Prostate gland (tissue), 2 donors: Measurements from ENCODE around the gene OR1J1. TPM values are rescaled to one million over a fixed set of nuclear protein-coding genes. Genes with fewer than 3 reads are reported as not detected.

Experiments
- DNase-seq: peaks from one replicate; pipeline ENCODE4 v3.0.0-alpha.2; 2019; ENCODE audit warnings: low spot score
- H3K27ac ChIP-seq, 2 donors: fragments of 200-600 bp; sonication (generic); 2 replicates each; pipeline ENCODE4 v1.5.1; 2017 to 2019
- H3K27me3 ChIP-seq: fragments of 200-600 bp; sonication (generic); replicated peaks from 2 replicates; pipeline ENCODE4 v1.5.1; 2019; ENCODE audit not compliant: insufficient read depth
- H3K36me3 ChIP-seq, 2 donors: fragments of 200-600 bp; sonication (generic); 1 replicate in 1 of 2; 2 replicates in 1 of 2; pipeline versions ENCODE4 v1.5.1 to v1.8.1; 2017 to 2019
- H3K4me1 ChIP-seq: fragments of 200-600 bp; sonication (generic); replicated peaks from 2 replicates; pipeline ENCODE4 v1.5.1; 2019
- H3K4me3 ChIP-seq, 2 donors: fragments of 200-600 bp; sonication (generic); 2 replicates each; pipeline ENCODE4 v1.5.1; 2017 to 2019
- H3K9me3 ChIP-seq: fragments of 200-600 bp; sonication (generic); 2 replicates; pipeline ENCODE4 v1.5.1; 2017
- POLR2A ChIP-seq: fragments of 450-650 bp; IDR thresholded peaks from one replicate; pipeline ENCODE4 v1.6.1; 2016; ENCODE audit warnings: antibody characterized with exemption, mild to moderate bottlenecking
- POLR2AphosphoS5 ChIP-seq: sonication (generic); formaldehyde crosslinking; IDR thresholded peaks from one replicate; pipeline ENCODE4 v1.6.1; 2017; ENCODE audit warnings: antibody characterized with exemption
- WGBS: methylation state at CpG from one replicate; pipeline ENCODE4 v1.1.5; 2018; 5-methylcytosine and 5-hydroxymethylcytosine counted together
- intact Hi-C: fragments of 100-400 bp; cut with DNase I; formaldehyde crosslinking; loops from one replicate; pipeline ENCODE4 v1.14.2; 2022
- total RNA-seq, 2 donors: library from RNA; depleted of rRNA; stranded (reverse); fragments of >200 nt; gene quantifications; one replicate each; pipeline ENCODE4 v1.1.0, GENCODE V29; 2016
- TF ChIP-seq, protein P1 (sequence below), 4 experiments: fragments of 200-600 bp in 2 of 4; fragments of 450-650 bp in 2 of 4; sonication (generic) in 2 of 4; IDR thresholded peaks; 1 replicate in 3 of 4; 2 replicates in 1 of 4; pipeline ENCODE4 v1.5.1; 2016 to 2019; ENCODE audit warnings: antibody characterized with exemption in 4 of 4, mild to moderate bottlenecking in 2 of 4, moderate library complexity in 2 of 4

Gene OR1J1
- total RNA-seq, 2 donors from 2014 or later, result not detected

DNA sequence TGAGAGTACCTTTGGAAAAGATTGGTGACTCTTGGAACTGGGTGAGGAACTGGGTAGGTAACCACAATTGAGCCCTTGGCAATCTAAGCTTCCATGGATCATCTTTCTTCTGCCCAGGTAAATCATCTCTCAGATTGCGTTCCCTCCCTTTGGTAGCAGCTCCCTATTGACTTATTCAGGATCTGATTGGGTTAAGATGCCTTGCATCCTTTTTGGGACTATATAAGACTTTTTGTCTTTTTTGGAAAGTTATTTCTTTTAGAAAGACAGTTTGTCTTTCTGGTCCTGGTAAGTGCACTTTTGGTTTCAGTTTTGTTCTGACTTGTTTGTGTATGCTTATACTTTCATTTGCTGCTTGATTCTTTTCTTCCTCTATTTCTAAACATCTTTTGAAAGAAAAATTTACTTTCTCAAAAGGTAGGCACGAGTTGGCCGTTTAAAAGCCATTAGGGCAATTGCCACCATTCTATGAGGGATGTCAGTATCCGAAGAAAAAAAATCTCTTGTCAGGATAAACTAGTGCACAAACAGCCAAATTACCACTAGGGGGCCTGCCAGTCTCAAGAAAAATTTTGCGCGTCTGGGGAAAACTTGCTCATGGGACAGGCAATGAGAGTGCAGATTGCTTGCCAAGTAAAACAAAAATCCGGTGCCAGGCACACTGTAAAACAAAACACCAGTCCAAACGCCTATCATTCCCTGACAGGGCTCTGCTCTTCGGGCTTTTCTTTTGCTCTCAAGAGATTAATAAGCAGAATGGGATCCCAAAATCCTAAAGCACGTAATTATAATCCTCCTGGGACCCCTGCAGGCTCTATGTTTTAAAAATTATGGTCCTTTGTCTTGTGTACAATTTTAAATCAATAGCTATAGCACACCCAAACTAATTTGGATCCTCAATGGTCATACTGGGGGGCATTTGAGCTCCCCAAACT is 12.8 kb downstream of the OR1J1 start:
- Histone ChIP-seq H3K4me3 (peak overlapping the region; percentile 17 to 18), H3K36me3 (no peaks in the 10 kb centered on the region), H3K27me3 (no peaks in the 10 kb centered on the region), H3K9me3 (no peaks in the 10 kb centered on the region), H3K4me1 (no peaks in the 10 kb centered on the region), H3K27ac (peak overlapping the region in 1 of 2 donors; percentile 21)
- DNase-seq, result peak; percentile 92
- TF ChIP-seq, protein P1, sequence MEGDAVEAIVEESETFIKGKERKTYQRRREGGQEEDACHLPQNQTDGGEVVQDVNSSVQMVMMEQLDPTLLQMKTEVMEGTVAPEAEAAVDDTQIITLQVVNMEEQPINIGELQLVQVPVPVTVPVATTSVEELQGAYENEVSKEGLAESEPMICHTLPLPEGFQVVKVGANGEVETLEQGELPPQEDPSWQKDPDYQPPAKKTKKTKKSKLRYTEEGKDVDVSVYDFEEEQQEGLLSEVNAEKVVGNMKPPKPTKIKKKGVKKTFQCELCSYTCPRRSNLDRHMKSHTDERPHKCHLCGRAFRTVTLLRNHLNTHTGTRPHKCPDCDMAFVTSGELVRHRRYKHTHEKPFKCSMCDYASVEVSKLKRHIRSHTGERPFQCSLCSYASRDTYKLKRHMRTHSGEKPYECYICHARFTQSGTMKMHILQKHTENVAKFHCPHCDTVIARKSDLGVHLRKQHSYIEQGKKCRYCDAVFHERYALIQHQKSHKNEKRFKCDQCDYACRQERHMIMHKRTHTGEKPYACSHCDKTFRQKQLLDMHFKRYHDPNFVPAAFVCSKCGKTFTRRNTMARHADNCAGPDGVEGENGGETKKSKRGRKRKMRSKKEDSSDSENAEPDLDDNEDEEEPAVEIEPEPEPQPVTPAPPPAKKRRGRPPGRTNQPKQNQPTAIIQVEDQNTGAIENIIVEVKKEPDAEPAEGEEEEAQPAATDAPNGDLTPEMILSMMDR (IDR thresholded peaks at IDR 0.05), result peak; percentile 48 to 96 (median 90)
- no peak for TF ChIP-seq POLR2A
- TF ChIP-seq POLR2AphosphoS5, result peak; percentile 90
- whole genome bisulfite sequencing, result 7% methylated on average over 10 of the region's 10 CpGs
- intact Hi-C loops, result loop anchor here (2.0 to 10.0 kb wide), 3 partner anchors 346 to 890 kb away; partner anchors contain the start of gene CRB2

DNA sequence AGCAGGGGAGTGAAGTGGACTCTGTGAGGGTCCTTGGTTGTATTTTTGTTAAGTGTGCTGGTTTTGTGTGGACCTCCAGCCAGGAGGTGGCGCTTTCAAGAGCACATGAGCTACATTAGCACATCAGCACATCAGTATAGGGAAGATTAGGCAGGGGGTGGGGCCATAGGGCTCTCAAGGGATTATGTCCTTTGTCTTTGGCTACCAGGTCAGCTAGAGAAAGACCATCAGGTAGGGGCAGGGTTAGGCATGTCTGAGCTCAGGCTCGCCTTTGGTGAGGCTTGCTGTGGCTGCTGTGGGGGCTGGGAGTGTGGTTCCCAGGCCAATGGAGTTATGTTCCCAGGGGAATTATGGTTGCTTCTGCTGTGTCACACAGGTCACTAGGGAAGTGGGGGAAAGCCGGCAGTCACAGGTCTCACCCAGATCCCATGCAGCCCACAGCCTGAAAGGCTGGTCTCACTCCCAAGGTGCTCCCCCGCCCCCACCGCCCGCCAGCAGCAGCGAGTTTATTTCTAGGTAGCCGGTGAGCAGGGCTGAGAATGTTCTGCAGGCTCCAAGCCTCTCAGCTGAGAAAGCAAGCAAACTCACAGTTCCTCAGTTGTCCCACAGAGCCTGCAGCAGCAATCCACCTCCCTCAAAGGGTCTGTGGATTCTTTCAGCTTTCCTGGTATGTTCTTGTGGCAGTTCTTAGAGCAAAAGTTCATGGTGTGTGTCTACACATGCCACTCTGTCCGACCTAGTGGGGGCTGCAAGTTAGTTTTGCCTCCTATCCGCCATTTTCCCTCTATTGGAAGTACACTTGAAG is 13.7 kb downstream of the OR1J1 start:
- H3K36me3 ChIP-seq, result no peaks in the 10 kb centered on the region
- H3K27me3 ChIP-seq, result no peaks in the 10 kb centered on the region
- H3K9me3 ChIP-seq, result no peaks in the 10 kb centered on the region
- intact Hi-C loops, result loop anchor here (2.0 to 10.0 kb wide), 3 partner anchors 347 to 891 kb away; partner anchors contain the start of gene CRB2
- no peak overlapping the region for H3K27ac ChIP-seq
- TF ChIP-seq POLR2AphosphoS5 (no peak), POLR2A (no peak)
- TF ChIP-seq, protein P1 (IDR thresholded peaks at IDR 0.05), result no peak
- no peaks in the 10 kb centered on the region for H3K4me1 ChIP-seq
- no peak overlapping the region for H3K4me3 ChIP-seq
- DNase-seq, result no peak
- 82% methylated on average over 10 of the region's 10 CpGs for WGBS

DNA sequence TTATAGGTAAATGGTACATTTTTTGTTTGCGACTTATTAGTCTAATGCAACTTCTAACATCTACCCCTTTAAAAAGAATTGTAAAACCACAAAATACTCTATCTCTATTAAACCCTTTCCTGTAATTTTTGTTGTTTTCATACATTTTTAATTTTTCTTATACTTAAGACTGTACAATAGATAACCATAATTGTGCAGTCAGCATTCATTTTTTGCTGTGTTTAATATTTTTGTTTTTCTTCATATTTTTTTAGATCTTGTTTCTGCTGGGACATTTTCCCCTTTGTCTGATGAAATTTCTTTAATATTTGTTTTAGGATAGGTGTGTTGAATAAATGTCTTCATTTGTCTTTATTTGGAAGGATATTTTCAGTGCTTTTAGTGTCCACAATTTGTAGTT is 19.9 kb downstream of the OR1J1 start:
- TF ChIP-seq, protein P1 (IDR thresholded peaks at IDR 0.05), result no peak
- TF ChIP-seq POLR2A (no peak), POLR2AphosphoS5 (no peak)
- DNase-seq, result no peak
- no peaks in the 10 kb centered on the region for H3K4me1 ChIP-seq
- no peak overlapping the region for H3K4me3 ChIP-seq
- 96% methylated on average over 1 of the region's 1 CpG for WGBS
- H3K27ac ChIP-seq, result no peak overlapping the region
- H3K27me3 ChIP-seq, result no peaks in the 10 kb centered on the region
- no peaks in the 10 kb centered on the region for H3K36me3 ChIP-seq
- intact Hi-C loops, result no loop called here
- no peaks in the 10 kb centered on the region for H3K9me3 ChIP-seq

DNA sequence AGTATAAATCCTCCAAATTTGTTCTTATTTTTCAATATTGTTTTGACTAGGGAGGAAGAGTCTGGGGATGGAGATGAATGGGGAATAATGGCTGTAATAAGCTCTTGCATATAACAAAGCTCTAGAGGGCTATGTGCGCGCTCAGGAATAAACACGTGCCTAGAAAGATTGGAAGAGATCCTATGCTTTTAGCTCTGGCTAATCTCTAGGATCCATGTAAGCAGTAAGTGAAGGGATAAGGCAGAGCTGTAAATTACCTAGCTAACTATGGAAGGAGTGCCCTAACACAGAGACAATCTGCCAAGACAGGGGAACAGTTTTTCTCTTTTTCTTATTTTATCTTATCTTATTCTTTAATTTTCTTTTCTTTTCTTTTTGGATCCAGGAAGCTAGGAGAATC is 21.6 kb downstream of the OR1J1 start:
- H3K27me3 ChIP-seq, result no peaks in the 10 kb centered on the region
- TF ChIP-seq POLR2A (no peak), POLR2AphosphoS5 (no peak)
- TF ChIP-seq, protein P1 (IDR thresholded peaks at IDR 0.05), result no peak
- H3K4me1 ChIP-seq, result no peaks in the 10 kb centered on the region
- no peak overlapping the region for H3K4me3 ChIP-seq
- 82% methylated on average over 3 of the region's 3 CpGs for whole genome bisulfite sequencing
- intact Hi-C loops, result no loop called here
- no peak overlapping the region for H3K27ac ChIP-seq
- no peaks in the 10 kb centered on the region for H3K36me3 ChIP-seq
- no peak for DNase-seq
- no peaks in the 10 kb centered on the region for H3K9me3 ChIP-seq
